Thyroid gland (tissue), 4 donors: Measurements from ENCODE around the gene PRDM12.

Source experiments
- CTCF ChIP-seq, 6 experiments: fragments of 200-600 bp in 3 of 6; fragments of 450-650 bp in 3 of 6; sonication (generic) in 3 of 6; IDR thresholded peaks; one replicate each; pipeline ENCODE4 v1.5.1; 2016 to 2019; ENCODE audit warnings: antibody characterized with exemption in 6 of 6, mild to moderate bottlenecking in 2 of 6, inconsistent platforms in 1 of 6, moderate library complexity in 1 of 6
- POLR2A ChIP-seq, 2 donors: fragments of 450-650 bp; IDR thresholded peaks; one replicate each; pipeline ENCODE4 v1.6.1; 2017; ENCODE audit warnings: antibody characterized with exemption in 2 of 2, mild to moderate bottlenecking in 2 of 2, moderate library complexity in 1 of 2

GRCh38 chr9:130616451-130616850 is 47.9 kb upstream of the PRDM12 start:
- TF ChIP-seq CTCF (IDR thresholded peaks at IDR 0.05) (no peak), POLR2A (IDR thresholded peaks at IDR 0.05) (no peak)
